Measurements from ENCODE around the gene PDE6B. TPM values are rescaled to one million over a fixed set of nuclear protein-coding genes. Genes with fewer than 3 reads are reported as not detected.

Gene PDE6B
- total RNA-seq, 4 donors from 2014 or later: 0.98 to 1.3 TPM; not detected in 2

GRCh38 chr4:677431-678293 is 52.3 kb downstream of the PDE6B start:
- no peak overlapping the region for H3K4me3 ChIP-seq
- no peaks in the 10 kb centered on the region for H3K9me3 ChIP-seq
- 64 to 66% methylated on average over 22 to 26 of the region's 26 CpGs for WGBS, 2 donors
- DNase-seq (ENCODE audit: low spot score in 2 of 2): no peak
- TF ChIP-seq EP300 (IDR thresholded peaks at IDR 0.05): no peak
- no peak for TF ChIP-seq CTCF (IDR thresholded peaks at IDR 0.05)
- TF ChIP-seq POLR2A (IDR thresholded peaks at IDR 0.05): no peak
- H3K27ac ChIP-seq: no peak overlapping the region
- peaks cover 0 to 44% (median 26%) of the 10 kb centered on the region in 4 donors for H3K4me1 ChIP-seq
- H3K27me3 ChIP-seq: no peaks in the 10 kb centered on the region
- peaks cover 0 to 4% (median 0%) of the 10 kb centered on the region in 3 donors for H3K36me3 ChIP-seq

GRCh38 chr4:678331-679103 is 53.1 kb downstream of the PDE6B start:
- H3K36me3 ChIP-seq: no peaks in the 10 kb centered on the region
- WGBS, 2 donors: 67 to 71% methylated on average over 4 to 12 of the region's 14 CpGs
- TF ChIP-seq CTCF (IDR thresholded peaks at IDR 0.05) (no peak), EP300 (IDR thresholded peaks at IDR 0.05) (no peak), POLR2A (IDR thresholded peaks at IDR 0.05) (no peak)

GRCh38 chr4:679104-679481 is 53.7 kb downstream of the PDE6B start:
- TF ChIP-seq EP300 (IDR thresholded peaks at IDR 0.05): no peak
- TF ChIP-seq CTCF (IDR thresholded peaks at IDR 0.05): no peak
- no peak for TF ChIP-seq POLR2A (IDR thresholded peaks at IDR 0.05)
- no peak for DNase-seq (ENCODE audit: low spot score in 2 of 2)
- 72 to 86% methylated on average over 6 to 7 of the region's 13 CpGs for WGBS, 2 donors
- Histone ChIP-seq H3K4me3 (no peak overlapping the region), H3K4me1 (peaks cover 0 to 46% (median 17%) of the 10 kb centered on the region in 4 donors), H3K27me3 (no peaks in the 10 kb centered on the region), H3K36me3 (no peaks in the 10 kb centered on the region), H3K27ac (no peak overlapping the region), H3K9me3 (no peaks in the 10 kb centered on the region)

More at GRCh38 chr4:678331-679103, 53.1 kb downstream of the PDE6B start:
- Histone ChIP-seq H3K4me3 (no peak overlapping the region), H3K27ac (no peak overlapping the region), H3K4me1 (peaks cover 0 to 43% (median 19%) of the 10 kb centered on the region in 4 donors), H3K9me3 (no peaks in the 10 kb centered on the region), H3K27me3 (no peaks in the 10 kb centered on the region)
- no peak for DNase-seq (ENCODE audit: low spot score in 2 of 2)

GRCh38 chr4:679629-680028 is 54.3 kb downstream of the PDE6B start:
- Histone ChIP-seq H3K27me3 (no peaks in the 10 kb centered on the region), H3K36me3 (no peaks in the 10 kb centered on the region), H3K4me1 (peaks cover 0 to 49% (median 17%) of the 10 kb centered on the region in 4 donors), H3K9me3 (no peaks in the 10 kb centered on the region), H3K4me3 (no peak overlapping the region), H3K27ac (no peak overlapping the region)
- 67 to 75% methylated on average over 10 of the region's 11 CpGs for WGBS, 2 donors
- TF ChIP-seq CTCF (IDR thresholded peaks at IDR 0.05) (no peak), EP300 (IDR thresholded peaks at IDR 0.05) (no peak), POLR2A (IDR thresholded peaks at IDR 0.05) (no peak)
- no peak for DNase-seq (ENCODE audit: low spot score in 2 of 2)

GRCh38 chr4:680091-680490 is 54.7 kb downstream of the PDE6B start:
- H3K27ac ChIP-seq: peak overlapping the region in 1 of 4 donors; percentile 60
- H3K36me3 ChIP-seq: no peaks in the 10 kb centered on the region
- H3K9me3 ChIP-seq: no peaks in the 10 kb centered on the region
- 77 to 83% methylated on average over 7 to 9 of the region's 9 CpGs for WGBS, 2 donors
- TF ChIP-seq CTCF (IDR thresholded peaks at IDR 0.05) (no peak), POLR2A (IDR thresholded peaks at IDR 0.05) (no peak), EP300 (IDR thresholded peaks at IDR 0.05) (no peak)
- H3K4me1 ChIP-seq: peaks cover 0 to 45% (median 16%) of the 10 kb centered on the region in 4 donors
- H3K27me3 ChIP-seq: no peaks in the 10 kb centered on the region
- H3K4me3 ChIP-seq: no peak overlapping the region
- no peak for DNase-seq (ENCODE audit: low spot score in 2 of 2)
